ENCODE results near the gene PXYLP1.

The PXYLP1 gene

DNA sequence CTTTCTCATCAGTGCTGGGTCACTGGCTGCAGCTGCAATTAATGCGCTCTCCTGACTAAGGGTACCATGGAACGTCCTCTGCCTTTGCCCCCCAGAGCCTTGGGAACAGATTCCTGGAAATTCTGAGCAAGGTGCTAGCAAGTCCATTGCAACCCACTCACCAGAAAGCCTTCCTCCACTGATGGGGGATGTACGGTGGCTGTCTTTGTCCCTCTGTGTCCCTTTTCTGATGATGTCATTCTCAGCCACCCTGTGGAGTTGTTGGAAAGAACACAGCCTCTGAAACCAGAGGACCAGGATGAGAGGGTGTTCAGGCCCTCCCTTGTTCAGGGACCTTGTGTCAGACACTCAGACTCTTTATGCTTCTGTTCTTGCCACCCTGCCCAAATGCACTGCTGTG lies 98.6 kb downstream of the PXYLP1 start:
- DNase-seq (ENCODE audit: insufficient read length, low spot score), result no peak
- no peak for FAIRE-seq
- TF ChIP-seq POU2F2 (IDR thresholded peaks at IDR 0.05; ENCODE audit: low read depth, low read length), result no peak
- TF ChIP-seq TAF1 (IDR thresholded peaks at IDR 0.05; ENCODE audit: low read depth, low read length), result no peak
- no peak for TF ChIP-seq SPI1 (IDR thresholded peaks at IDR 0.05; ENCODE audit: low read depth, low read length)
- TF ChIP-seq PAX5 (IDR thresholded peaks at IDR 0.05; ENCODE audit: insufficient read depth, low read length, severe bottlenecking), result no peak
- no peak for TF ChIP-seq POLR2A (IDR thresholded peaks at IDR 0.05; ENCODE audit: low read depth, low read length)
- TF ChIP-seq POLR2AphosphoS5 (IDR thresholded peaks at IDR 0.05; ENCODE audit: low read depth, low read length), result no peak

DNA sequence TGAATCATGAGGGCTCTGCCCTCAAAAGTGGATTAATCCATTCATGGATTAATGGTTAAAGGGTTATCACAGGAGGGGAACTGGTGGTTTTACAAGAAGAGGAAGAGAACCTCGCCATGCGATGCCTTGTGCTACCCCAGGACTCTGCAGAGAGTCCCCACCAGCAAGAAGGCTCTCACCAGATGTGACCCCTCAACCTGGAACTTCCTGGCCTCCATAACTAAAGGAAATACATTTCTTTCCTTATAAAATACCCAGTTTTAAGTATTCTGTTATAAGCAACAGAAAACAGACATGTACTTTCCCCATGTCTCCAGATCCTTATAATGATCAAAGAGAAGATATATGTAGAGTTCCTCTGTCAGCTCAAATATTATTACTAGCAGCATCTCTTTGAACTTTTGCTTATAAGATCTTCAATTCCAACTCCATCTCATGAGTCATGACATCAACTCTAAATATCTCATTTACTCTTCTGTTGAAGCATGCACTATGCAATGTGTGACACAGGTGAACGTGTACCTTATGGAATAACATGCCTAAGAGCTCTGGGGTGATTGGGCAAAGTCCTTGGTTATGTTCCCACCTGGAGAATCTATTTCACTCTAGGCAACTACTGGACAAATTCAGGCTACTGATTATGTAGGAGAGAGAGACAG lies 99.2 kb downstream of the PXYLP1 start:
- TF ChIP-seq SPI1 (IDR thresholded peaks at IDR 0.05; ENCODE audit: low read depth, low read length) (peak; percentile 21; the same call in 1 of the 2 replicates), POU2F2 (IDR thresholded peaks at IDR 0.05; ENCODE audit: low read depth, low read length) (no peak)
- DNase-seq (ENCODE audit: insufficient read length, low spot score) (no peak), FAIRE-seq (no peak)

DNA sequence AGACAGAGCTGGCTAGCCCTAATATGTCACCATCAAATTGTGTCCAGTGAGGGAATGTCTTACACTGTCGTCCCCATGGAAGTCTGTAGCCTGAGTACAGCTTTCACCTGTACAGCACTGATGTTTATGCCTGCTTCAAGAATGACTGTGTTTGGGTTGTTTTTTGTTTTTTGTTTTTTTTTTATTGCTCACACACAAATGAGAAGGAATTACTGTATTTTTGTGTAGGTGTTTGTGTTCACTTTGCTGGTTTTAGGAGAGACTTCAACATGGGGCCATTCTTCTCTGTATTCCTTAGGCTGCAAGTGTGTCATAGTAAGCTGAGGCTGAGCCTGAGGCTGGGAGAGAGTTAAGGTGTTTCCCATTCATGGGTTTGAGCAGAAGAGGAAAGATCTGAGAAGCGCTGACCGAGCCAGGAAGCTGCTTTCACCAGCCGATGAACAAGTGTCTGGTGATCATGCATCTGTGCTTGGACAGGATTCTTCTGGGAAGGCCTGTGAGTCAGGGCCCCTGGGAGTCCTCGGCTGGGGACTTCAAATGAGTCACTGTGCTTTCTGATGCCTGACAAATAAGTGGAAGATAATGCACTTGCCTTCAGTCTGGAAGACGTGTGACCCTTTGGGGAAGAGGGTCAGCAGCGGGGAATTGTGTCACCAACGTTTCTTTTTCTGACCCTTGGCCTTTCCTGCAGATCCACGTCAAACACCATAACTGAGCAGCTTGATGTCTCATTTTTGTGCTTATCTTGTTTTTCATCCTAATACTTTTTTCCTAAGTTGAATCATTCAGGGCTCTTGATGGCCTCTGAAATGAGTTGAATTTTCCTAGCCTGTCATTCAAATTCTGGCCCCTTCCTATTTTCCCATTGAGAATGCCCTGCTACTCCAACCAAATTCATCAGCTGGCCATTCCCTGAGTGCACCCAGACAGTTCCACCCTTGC lies 100.0 kb downstream of the PXYLP1 start:
- TF ChIP-seq POU2F2 (IDR thresholded peaks at IDR 0.05; ENCODE audit: low read depth, low read length) (no peak), PAX5 (IDR thresholded peaks at IDR 0.05; ENCODE audit: insufficient read depth, low read length, severe bottlenecking) (no peak), SPI1 (IDR thresholded peaks at IDR 0.05; ENCODE audit: low read depth, low read length) (no peak), TAF1 (IDR thresholded peaks at IDR 0.05; ENCODE audit: low read depth, low read length) (no peak), POLR2AphosphoS5 (IDR thresholded peaks at IDR 0.05; ENCODE audit: low read depth, low read length) (no peak), POLR2A (IDR thresholded peaks at IDR 0.05; ENCODE audit: low read depth, low read length) (no peak)
- FAIRE-seq (no peak), DNase-seq (ENCODE audit: insufficient read length, low spot score) (no peak)

DNA sequence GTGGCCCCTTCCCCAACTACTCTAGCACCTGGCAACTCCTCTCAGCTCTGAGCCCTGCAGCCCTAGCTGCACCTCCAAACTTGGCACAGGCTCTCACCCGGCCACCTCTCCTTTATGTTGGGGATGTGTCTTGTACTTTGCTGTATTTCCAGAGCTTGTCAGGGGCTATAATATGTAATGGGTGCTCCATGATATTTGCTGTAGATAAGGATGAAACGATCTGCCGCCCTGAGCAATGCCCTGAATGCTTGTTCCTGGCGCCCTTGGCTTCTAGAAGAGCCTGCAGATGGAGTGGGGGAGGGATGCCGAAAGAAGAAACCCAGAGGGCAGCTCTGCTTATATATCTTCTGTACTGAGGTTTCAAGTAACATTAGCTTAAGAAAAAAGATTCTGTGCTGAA lies 100.8 kb downstream of the PXYLP1 start:
- no peak for DNase-seq (ENCODE audit: insufficient read length, low spot score)
- no peak for FAIRE-seq
- no peak for TF ChIP-seq SPI1 (IDR thresholded peaks at IDR 0.05; ENCODE audit: low read depth, low read length)
- TF ChIP-seq POLR2AphosphoS5 (IDR thresholded peaks at IDR 0.05; ENCODE audit: low read depth, low read length), result no peak
- TF ChIP-seq PAX5 (IDR thresholded peaks at IDR 0.05; ENCODE audit: insufficient read depth, low read length, severe bottlenecking), result no peak
- TF ChIP-seq TAF1 (IDR thresholded peaks at IDR 0.05; ENCODE audit: low read depth, low read length), result no peak

DNA sequence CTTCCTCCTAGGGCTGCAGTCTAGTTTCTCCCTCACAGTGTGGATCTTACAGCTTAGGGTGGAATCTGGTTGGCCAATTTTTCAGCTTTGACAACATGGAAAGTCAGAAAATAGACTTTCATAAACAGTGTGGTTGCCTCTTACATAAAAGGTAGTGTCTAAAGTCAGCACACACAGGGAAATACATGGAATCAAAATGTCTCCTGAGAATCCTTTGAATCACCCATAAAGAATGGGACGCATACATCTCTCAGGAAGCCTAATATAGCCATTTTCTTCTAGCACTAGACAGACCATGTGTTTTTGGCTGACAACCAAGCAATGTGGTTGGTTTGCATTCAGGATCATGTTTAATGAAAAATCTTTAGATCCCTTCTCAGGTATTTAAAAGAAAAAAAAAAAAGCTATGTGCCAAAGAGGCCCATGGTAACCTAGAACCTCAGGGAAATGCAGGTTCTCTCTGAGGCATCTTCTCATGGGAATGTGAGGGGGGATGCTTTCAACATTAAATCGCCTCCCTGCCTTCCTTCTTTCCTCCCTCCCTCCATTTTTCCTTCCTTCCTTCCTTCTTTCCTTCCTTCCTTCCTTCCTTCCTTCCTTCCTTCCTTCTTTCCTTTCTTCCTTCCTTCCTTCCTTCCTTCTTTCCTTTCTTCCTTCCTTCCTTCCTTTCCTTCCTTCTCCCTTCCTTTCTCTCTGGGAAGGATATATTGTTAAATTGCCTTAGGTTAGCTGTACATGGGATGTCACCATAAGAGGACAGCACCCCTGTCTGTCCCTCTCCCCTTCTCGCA lies 102.4 kb downstream of the PXYLP1 start:
- TF ChIP-seq TAF1 (IDR thresholded peaks at IDR 0.05; ENCODE audit: low read depth, low read length), result no peak
- TF ChIP-seq PAX5 (IDR thresholded peaks at IDR 0.05; ENCODE audit: insufficient read depth, low read length, severe bottlenecking), result no peak
- TF ChIP-seq POU2F2 (IDR thresholded peaks at IDR 0.05; ENCODE audit: low read depth, low read length), result no peak
- TF ChIP-seq POLR2AphosphoS5 (IDR thresholded peaks at IDR 0.05; ENCODE audit: low read depth, low read length), result no peak
- TF ChIP-seq POLR2A (IDR thresholded peaks at IDR 0.05; ENCODE audit: low read depth, low read length), result no peak
- TF ChIP-seq SPI1 (IDR thresholded peaks at IDR 0.05; ENCODE audit: low read depth, low read length), result no peak
- DNase-seq (ENCODE audit: insufficient read length, low spot score) (no peak), FAIRE-seq (no peak)

DNA sequence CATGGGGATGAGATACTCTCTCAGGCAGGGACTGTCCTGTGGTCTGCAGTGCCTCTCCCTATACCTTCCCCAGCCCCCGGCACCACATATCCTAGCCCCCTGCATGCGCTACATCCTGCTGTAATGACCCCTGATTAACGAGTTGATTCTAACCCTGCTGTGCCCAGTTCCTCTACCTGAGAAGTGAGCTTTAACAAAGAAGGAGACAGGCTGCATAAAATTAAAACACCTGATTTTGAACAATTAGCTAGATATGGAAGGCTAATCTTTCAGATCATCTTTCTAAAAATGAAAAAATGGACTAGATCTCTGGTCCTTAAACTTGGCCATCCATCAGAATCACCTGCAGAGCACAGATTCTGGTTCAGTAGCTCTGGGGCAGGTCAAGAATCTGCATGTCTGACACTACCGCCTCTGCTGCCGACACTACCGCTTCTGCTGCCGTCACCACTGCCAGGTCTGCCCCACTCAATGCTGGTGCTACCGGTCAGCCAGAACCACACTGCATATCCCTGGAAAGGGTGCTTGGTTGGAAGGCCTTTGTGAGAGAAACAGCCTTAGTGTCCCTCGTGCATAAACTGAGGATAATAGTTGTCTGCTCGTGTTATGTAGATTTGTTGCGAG lies 103.1 kb downstream of the PXYLP1 start:
- FAIRE-seq (no peak), DNase-seq (ENCODE audit: insufficient read length, low spot score) (no peak)
- TF ChIP-seq POLR2AphosphoS5 (IDR thresholded peaks at IDR 0.05; ENCODE audit: low read depth, low read length), result no peak
- no peak for TF ChIP-seq SPI1 (IDR thresholded peaks at IDR 0.05; ENCODE audit: low read depth, low read length)
- no peak for TF ChIP-seq POU2F2 (IDR thresholded peaks at IDR 0.05; ENCODE audit: low read depth, low read length)
- no peak for TF ChIP-seq POLR2A (IDR thresholded peaks at IDR 0.05; ENCODE audit: low read depth, low read length)
- no peak for TF ChIP-seq PAX5 (IDR thresholded peaks at IDR 0.05; ENCODE audit: insufficient read depth, low read length, severe bottlenecking)
- TF ChIP-seq TAF1 (IDR thresholded peaks at IDR 0.05; ENCODE audit: low read depth, low read length), result no peak

DNA sequence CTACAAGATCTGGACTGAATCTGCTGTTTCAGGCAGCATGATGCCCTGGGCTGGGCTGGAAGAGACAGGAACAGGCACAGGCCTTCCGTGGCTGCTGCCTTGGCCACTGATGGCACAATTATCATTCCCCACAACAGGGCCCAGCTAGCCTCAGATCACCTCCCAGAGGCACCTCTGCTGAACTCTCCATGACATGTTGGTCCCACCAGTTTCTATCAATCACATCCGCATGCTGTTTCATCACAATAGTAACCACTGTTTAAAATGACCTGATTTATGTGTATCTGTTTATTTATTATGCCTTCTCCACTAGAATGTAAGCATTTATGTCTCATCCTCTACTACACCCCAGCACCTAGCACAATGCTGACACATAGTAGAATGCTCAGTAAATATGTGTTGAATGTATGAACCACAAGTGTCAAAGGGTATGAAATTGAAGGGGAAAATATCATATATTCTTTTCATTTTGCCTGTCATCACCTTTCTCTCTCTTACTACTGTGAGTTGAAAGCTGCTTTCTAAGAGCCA lies 104.0 kb downstream of the PXYLP1 start:
- no peak for TF ChIP-seq POLR2A (IDR thresholded peaks at IDR 0.05; ENCODE audit: low read depth, low read length)
- TF ChIP-seq POU2F2 (IDR thresholded peaks at IDR 0.05; ENCODE audit: low read depth, low read length), result no peak
- FAIRE-seq, result no peak

DNA sequence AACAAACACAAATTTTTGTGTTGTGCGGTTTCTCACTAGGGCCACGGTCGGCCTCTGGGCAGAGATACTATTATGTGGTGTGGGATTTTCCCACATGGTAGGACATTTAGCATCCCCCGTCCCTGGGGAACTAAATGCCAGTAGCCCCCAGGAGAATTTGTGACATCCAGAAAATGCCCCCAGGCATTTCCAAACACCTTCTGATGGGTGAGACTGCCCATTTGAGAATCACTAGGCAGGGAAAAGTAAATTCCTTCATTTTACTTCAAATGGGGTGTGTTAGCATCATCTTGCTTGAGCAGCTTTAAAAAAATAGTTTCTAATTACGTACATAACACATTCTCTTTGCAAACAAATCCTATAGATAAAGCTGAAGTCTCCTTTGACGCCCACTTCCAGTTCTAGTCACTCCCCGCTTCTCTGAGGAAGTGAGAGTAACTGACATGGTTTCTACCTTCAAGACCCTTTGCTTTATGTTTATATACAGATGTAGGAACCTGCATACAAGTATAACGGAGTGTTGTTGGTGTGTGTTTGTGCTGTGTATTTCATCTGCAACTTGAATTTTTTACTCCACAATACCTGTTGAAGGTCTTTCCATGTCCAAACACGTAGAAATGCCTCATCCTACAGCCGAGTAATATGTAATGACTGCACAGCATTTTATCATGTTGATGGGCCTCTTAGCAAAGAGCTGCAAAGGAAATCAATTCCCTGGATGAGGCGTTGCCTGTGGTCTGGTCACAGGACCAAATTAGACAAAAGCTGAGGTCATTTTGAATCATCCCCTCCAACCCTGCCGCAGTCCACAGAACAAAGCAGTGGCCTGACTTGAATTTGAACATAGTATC lies 105.3 kb downstream of the PXYLP1 start:
- peak; percentile 36; the same call in 1 of the 2 replicates for TF ChIP-seq POLR2A (IDR thresholded peaks at IDR 0.05; ENCODE audit: low read depth, low read length)
- TF ChIP-seq SPI1 (IDR thresholded peaks at IDR 0.05; ENCODE audit: low read depth, low read length), result peak; percentile 100
- no peak for TF ChIP-seq POLR2AphosphoS5 (IDR thresholded peaks at IDR 0.05; ENCODE audit: low read depth, low read length)
- TF ChIP-seq PAX5 (IDR thresholded peaks at IDR 0.05; ENCODE audit: insufficient read depth, low read length, severe bottlenecking), result no peak
- TF ChIP-seq POU2F2 (IDR thresholded peaks at IDR 0.05; ENCODE audit: low read depth, low read length), result peak; percentile 26; the same call in 1 of the 2 replicates
- no peak for TF ChIP-seq TAF1 (IDR thresholded peaks at IDR 0.05; ENCODE audit: low read depth, low read length)
- FAIRE-seq (peak; percentile 81), DNase-seq (ENCODE audit: insufficient read length, low spot score) (peak; percentile 55)

More for the DNA sequence above, 104.0 kb downstream of the PXYLP1 start:
- DNase-seq (ENCODE audit: insufficient read length, low spot score), result no peak
